Mesothelial cell of epicardium (in vitro differentiated cells): ENCODE data around the gene MYADML2. TPM values are rescaled to one million over a fixed set of nuclear protein-coding genes. Genes with fewer than 3 reads are reported as not detected.

Experiments
- DNase-seq, 2 experiments: peaks; one replicate each; pipeline ENCODE4 v3.0.0; 2021; ENCODE audit warnings: low spot score in 2 of 2; ENCODE audit not compliant: unreplicated experiment in 2 of 2
- H3K27ac Mint-ChIP-seq: 2 replicates; pipeline ENCODE4 v1.8.0; 2021; ENCODE audit warnings: mixed read lengths
- H3K27me3 Mint-ChIP-seq: 2 replicates; pipeline ENCODE4 v1.8.0; 2021; ENCODE audit warnings: low read depth, mixed read lengths
- H3K36me3 Mint-ChIP-seq: 2 replicates; pipeline ENCODE4 v1.8.0; 2021; ENCODE audit warnings: mixed read lengths
- H3K4me1 Mint-ChIP-seq: 2 replicates; pipeline ENCODE4 v1.8.0; 2021; ENCODE audit warnings: mixed read lengths
- H3K4me3 Mint-ChIP-seq: 2 replicates; pipeline ENCODE4 v1.8.0; 2021; ENCODE audit warnings: mild to moderate bottlenecking, moderate library complexity, mixed read lengths
- H3K9me3 Mint-ChIP-seq: 2 replicates; pipeline ENCODE4 v1.8.0; 2021; ENCODE audit warnings: mixed read lengths
- total RNA-seq: library from RNA; stranded (reverse); gene quantifications from 3 replicates; pipeline ENCODE4 v1.2.1, GENCODE V29; 2021
- TF ChIP-seq, protein P1 (sequence below): fragments of 200-600 bp; sonication (generic); IDR thresholded peaks from one replicate; pipeline ENCODE4 v1.5.0; 2021; ENCODE audit warnings: antibody characterized with exemption; ENCODE audit not compliant: unreplicated experiment

Gene MYADML2
- total RNA-seq, 1 donor from 2014 or later, result not detected

DNA sequence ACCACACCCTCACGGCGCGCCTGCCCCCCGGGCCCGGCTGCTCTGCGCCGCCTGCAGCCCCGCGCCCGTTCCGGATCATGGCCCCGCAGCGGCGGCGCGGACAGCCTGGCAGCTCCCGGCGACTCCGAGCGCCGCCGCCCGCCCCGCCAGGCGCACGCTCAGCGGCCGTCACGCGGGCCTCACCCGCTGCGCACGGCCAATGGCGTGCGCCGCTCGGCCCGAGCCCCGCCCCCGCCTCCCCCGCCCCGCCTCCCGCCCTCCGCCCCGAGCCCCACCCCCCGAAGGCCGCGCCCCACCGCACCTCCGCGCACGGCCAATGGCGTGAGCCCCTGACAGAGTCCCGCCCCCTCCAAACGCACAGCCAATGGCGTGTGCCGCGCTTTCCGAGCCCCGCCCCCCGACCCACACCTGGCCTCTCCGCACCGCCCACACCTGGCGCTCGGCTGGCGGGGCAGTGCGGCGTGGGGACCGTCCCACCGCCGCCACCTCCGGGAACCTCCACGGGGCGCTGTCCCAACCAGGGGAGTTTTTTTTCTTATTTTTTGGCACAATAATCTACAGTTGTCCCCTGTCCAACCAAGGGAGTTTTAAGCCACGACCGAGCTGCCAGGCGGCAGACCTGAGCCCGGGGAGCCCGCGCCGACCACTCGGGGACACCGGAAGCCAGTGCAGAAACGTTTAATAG, 35.6 kb downstream of the MYADML2 start, which contains the start of gene PCYT2:
Gene PCYT2 (minus strand): TSS at position 123 of the 685 bp plus-strand sequence. CDS start 44 bp downstream, at position 79.
- Mint-ChIP-seq H3K4me1 (peaks cover 3% of the 10 kb centered on the region), H3K27ac (peak within 1 kb of the TSS; percentile 64), H3K4me3 (peak within 1 kb of the TSS; percentile 82), H3K27me3 (no peaks in the 10 kb centered on the region), H3K9me3 (no peaks in the 10 kb centered on the region), H3K36me3 (peaks cover 11% of the 10 kb centered on the region)
- DNase-seq, result peak; percentile 91 to 92
- TF ChIP-seq, protein P1, sequence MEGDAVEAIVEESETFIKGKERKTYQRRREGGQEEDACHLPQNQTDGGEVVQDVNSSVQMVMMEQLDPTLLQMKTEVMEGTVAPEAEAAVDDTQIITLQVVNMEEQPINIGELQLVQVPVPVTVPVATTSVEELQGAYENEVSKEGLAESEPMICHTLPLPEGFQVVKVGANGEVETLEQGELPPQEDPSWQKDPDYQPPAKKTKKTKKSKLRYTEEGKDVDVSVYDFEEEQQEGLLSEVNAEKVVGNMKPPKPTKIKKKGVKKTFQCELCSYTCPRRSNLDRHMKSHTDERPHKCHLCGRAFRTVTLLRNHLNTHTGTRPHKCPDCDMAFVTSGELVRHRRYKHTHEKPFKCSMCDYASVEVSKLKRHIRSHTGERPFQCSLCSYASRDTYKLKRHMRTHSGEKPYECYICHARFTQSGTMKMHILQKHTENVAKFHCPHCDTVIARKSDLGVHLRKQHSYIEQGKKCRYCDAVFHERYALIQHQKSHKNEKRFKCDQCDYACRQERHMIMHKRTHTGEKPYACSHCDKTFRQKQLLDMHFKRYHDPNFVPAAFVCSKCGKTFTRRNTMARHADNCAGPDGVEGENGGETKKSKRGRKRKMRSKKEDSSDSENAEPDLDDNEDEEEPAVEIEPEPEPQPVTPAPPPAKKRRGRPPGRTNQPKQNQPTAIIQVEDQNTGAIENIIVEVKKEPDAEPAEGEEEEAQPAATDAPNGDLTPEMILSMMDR, result peak; percentile 35

DNA sequence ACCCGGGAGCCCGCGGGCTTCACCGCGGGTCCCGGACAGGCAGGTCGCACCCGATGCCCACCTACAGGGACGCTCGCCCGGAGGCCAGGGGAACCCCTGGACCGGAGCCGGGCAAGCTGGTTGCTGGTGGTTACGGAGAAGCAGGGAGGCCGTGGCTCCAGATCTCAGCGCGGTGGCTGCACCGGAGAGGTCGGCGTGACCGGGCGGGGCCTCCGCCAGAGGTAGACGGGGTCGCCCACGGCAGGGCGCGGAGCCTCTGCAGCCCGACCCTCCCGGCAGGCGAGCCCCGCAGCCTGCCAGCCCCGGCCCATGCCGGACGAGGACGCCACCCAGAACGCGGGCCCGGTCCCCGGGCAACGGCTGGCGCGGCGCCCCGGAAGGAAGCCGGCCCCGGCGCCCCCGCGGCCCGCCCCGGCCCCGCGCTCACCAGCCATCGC, 36.2 kb downstream of the MYADML2 start:
- H3K9me3 Mint-ChIP-seq, result no peaks in the 10 kb centered on the region
- TF ChIP-seq, protein P1, result no peak
- H3K27ac Mint-ChIP-seq, result no peak overlapping the region
- peaks cover 11% of the 10 kb centered on the region for H3K36me3 Mint-ChIP-seq
- peaks cover 3% of the 10 kb centered on the region for H3K4me1 Mint-ChIP-seq
- H3K4me3 Mint-ChIP-seq, result peak overlapping the region; percentile 82
- no peaks in the 10 kb centered on the region for H3K27me3 Mint-ChIP-seq
- peak in 1 of 2 experiments; percentile 55 for DNase-seq

DNA sequence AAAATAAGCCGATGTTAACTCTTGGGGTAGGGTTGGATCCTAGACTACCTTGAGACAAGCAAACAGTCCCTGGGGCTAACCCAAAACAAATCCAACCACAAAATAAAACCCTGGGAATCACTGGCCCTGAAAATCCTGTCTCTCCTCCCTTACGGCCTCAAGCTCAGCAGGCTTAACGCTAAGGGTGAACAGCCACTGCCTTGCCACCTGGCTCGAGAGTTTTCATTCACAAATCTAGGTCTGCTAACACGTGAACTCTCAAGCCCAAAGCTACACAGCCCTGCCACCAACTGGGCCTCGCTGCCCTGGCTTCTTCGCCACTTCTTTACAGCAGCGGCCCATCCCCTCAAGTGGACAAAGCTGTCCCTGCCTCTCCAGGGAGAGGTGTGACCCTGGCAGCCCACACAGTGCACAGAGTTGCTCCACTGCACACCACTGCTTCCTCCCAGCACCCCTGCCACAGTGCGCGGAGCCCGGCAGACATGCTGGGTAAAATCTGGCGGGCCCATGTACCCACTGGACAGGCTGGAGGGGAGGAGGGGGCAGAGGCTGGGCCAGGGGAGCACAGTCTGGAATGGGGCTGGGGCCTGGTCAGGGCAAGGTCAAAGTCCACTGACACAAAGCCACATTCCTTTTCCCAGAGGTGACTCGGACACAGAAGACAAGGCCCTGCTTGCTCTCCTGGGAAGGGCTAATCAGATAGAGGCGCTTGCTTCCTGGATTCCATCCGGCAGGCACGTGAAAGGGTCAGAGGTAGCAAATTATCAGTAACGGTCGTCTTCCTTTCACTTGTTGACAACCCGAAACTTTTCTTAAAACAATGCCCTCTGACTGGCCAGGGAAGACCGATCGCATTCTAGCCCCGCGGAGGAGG, 36.8 kb downstream of the MYADML2 start:
- TF ChIP-seq, protein P1, result no peak
- H3K27ac Mint-ChIP-seq, result peak overlapping the region; percentile 64

DNA sequence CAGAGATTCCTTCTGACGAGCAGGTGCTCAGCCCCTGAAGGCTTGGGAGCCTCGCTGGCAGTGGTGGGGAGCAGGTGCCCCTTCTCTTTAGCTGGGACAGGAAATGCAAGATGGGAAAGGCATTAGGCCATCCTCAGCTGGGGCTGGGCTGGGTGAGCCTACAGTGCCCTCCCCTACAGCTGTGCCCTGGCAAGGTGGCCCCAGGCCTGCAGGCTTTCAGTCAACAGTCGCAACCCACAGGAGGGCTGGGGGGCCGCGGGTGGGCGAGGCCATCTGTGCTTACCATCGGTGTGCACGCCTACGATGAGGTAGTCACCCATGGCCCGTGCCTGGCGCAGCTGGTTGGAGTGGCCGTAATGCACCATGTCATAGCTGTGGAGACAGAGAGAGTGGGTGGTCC, 37.8 kb downstream of the MYADML2 start:
- DNase-seq, result no peak
- no peak overlapping the region for H3K27ac Mint-ChIP-seq
- H3K4me3 Mint-ChIP-seq, result peak overlapping the region; percentile 22
- TF ChIP-seq, protein P1, result no peak
- no peaks in the 10 kb centered on the region for H3K9me3 Mint-ChIP-seq
- no peaks in the 10 kb centered on the region for H3K27me3 Mint-ChIP-seq
- H3K36me3 Mint-ChIP-seq, result peaks cover 11% of the 10 kb centered on the region
- H3K4me1 Mint-ChIP-seq, result peaks cover 3% of the 10 kb centered on the region

More for the DNA sequence above, 36.8 kb downstream of the MYADML2 start:
- DNase-seq, result no peak
- H3K27me3 Mint-ChIP-seq, result no peaks in the 10 kb centered on the region
- H3K9me3 Mint-ChIP-seq, result no peaks in the 10 kb centered on the region
- H3K36me3 Mint-ChIP-seq, result peaks cover 11% of the 10 kb centered on the region
- H3K4me1 Mint-ChIP-seq, result peaks cover 3% of the 10 kb centered on the region
- peak overlapping the region; percentile 82 for H3K4me3 Mint-ChIP-seq

DNA sequence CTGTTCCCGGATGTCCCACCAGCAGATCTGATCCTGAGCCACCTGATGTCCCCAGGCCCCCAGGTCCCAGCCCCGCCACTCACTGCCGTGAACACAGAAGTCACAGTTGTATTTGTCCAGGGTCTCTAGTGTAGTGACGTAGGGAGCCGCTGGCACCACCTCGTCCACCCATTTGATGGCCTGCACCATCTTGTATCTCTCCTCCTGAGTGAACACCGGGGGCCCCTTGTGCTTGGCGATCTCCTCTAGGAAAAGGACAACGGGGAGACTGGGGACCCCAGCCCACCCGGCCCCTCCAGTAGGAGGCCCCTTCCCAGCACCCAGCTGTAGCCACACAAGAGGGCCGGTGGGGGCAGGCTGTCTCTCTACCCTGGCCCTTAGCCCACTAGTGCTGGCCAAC, 38.2 kb downstream of the MYADML2 start:
- TF ChIP-seq, protein P1, result no peak
- Mint-ChIP-seq H3K36me3 (peaks cover 11% of the 10 kb centered on the region), H3K4me3 (no peak overlapping the region), H3K27ac (no peak overlapping the region), H3K27me3 (no peaks in the 10 kb centered on the region), H3K4me1 (peaks cover 3% of the 10 kb centered on the region), H3K9me3 (no peaks in the 10 kb centered on the region)
- DNase-seq, result no peak
